Measurements from ENCODE around the gene COLEC11. TPM values are rescaled to one million over a fixed set of nuclear protein-coding genes. Genes with fewer than 3 reads are reported as not detected.
"Not testable (repeated sequence)": the region's sequence is repeated elsewhere in the genome, so short reads cannot be mapped to it uniquely, and the experiment has no call there.

COLEC11 gene
- total RNA-seq, 1 donor from 2014 or later, result 10.1 TPM

- no peak overlapping the region for H3K27ac Mint-ChIP-seq
- DNase-seq (ENCODE audit: low spot score in 2 of 2, unreplicated experiment in 2 of 2), result no peak
- peaks cover 3% of the 10 kb centered on the region for H3K36me3 Mint-ChIP-seq
- peaks cover 1% of the 10 kb centered on the region for H3K27me3 Mint-ChIP-seq (ENCODE audit: low read depth)
- TF ChIP-seq CTCF (IDR thresholded peaks at IDR 0.05; ENCODE audit: unreplicated experiment), result no peak
- no peaks in the 10 kb centered on the region for H3K4me1 Mint-ChIP-seq
- H3K4me3 Mint-ChIP-seq, result no peak overlapping the region
- peaks cover 25% of the 10 kb centered on the region for H3K9me3 Mint-ChIP-seq
Observed at GRCh38 chr2:3617198-3617890, 22.4 kb downstream of the COLEC11 start.

DNA sequence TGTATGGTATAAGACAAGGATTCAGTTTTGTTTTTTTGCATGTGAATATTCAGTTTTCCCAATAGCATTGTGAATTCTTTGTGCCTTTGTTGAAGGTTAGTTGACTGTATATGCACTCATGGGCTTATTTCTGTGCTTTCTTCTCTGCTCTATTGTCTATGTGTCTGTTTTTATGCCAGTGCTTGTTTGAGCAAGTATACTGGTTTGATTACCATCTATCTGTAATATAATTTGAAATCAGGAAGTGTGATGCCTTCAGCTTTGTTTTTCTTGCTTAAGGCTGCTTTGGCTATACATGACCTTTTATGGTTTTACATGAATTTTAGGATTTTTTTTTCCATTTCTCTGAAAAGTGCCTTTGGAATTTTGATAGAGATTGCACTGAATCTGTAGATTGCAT is 23.5 kb downstream of the COLEC11 start:
- Mint-ChIP-seq H3K36me3 (peaks cover 3% of the 10 kb centered on the region), H3K4me1 (no peaks in the 10 kb centered on the region), H3K27ac (no peak overlapping the region), H3K4me3 (no peak overlapping the region), H3K9me3 (peaks cover 29% of the 10 kb centered on the region), H3K27me3 (ENCODE audit: low read depth) (peaks cover 3% of the 10 kb centered on the region)
- no peak for DNase-seq (ENCODE audit: low spot score in 2 of 2, unreplicated experiment in 2 of 2)
- no peak for TF ChIP-seq CTCF (IDR thresholded peaks at IDR 0.05; ENCODE audit: unreplicated experiment)

GRCh38 chr2:3619033-3619432 is 24.1 kb downstream of the COLEC11 start:
- Mint-ChIP-seq H3K27me3 (ENCODE audit: low read depth) (peaks cover 3% of the 10 kb centered on the region), H3K9me3 (peaks cover 29% of the 10 kb centered on the region), H3K4me3 (no peak overlapping the region), H3K36me3 (peaks cover 3% of the 10 kb centered on the region), H3K27ac (no peak overlapping the region), H3K4me1 (no peaks in the 10 kb centered on the region)
- DNase-seq (ENCODE audit: low spot score in 2 of 2, unreplicated experiment in 2 of 2), result no peak
- no peak for TF ChIP-seq CTCF (IDR thresholded peaks at IDR 0.05; ENCODE audit: unreplicated experiment)

DNA sequence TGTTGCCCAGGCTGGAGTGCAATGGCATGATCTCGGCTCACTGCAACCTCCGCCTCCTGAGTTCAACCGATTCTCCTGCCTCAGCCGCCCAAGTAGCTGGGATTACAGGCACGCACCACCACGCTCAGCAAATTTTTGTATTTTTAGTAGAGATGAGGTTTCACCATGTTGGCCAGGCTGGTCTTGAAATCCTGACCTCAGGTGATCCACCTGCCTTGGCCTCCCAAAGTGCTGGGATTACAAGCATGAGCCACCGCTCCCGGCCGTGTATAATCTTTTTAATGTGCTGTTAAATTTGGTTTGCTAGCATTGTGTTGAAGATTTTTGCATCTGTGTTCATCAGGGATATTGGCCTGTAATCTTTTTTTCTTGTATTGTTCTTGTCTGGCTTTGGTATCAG is 24.7 kb downstream of the COLEC11 start:
- H3K27ac Mint-ChIP-seq; DNase-seq (ENCODE audit: low spot score in 2 of 2, unreplicated experiment in 2 of 2); H3K27me3 Mint-ChIP-seq (ENCODE audit: low read depth); H3K4me1 Mint-ChIP-seq; H3K36me3 Mint-ChIP-seq; H3K4me3 Mint-ChIP-seq: not testable (repeated sequence)
- H3K9me3 Mint-ChIP-seq, result peaks cover 29% of the 10 kb centered on the region

DNA sequence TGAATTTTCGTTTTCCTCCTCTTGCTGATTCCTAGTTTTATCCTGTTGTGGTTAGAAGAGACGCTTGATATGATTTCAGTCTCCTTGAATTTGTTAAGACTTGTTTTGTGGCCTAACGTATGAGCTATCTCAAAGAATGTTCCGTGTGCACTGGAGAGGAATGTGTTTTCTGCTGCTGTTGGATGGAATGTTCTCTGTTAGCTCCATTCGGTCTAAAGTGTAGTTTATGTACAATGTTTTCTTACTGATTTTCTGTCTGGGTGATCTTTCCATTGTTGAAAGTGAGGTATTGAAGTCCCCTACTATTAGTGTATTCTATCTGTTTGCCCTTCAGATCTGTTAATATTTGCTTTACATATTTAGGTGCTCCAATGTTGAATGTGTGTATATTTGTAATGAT is 25.9 kb downstream of the COLEC11 start:
- no peak overlapping the region for H3K27ac Mint-ChIP-seq
- no peaks in the 10 kb centered on the region for H3K4me1 Mint-ChIP-seq
- peaks cover 29% of the 10 kb centered on the region for H3K9me3 Mint-ChIP-seq
- no peak for TF ChIP-seq CTCF (IDR thresholded peaks at IDR 0.05; ENCODE audit: unreplicated experiment)
- DNase-seq (ENCODE audit: low spot score in 2 of 2, unreplicated experiment in 2 of 2), result no peak
- no peaks in the 10 kb centered on the region for H3K36me3 Mint-ChIP-seq
- H3K27me3 Mint-ChIP-seq (ENCODE audit: low read depth), result peaks cover 3% of the 10 kb centered on the region
- no peak overlapping the region for H3K4me3 Mint-ChIP-seq

- no peaks in the 10 kb centered on the region for H3K36me3 Mint-ChIP-seq
- H3K27ac Mint-ChIP-seq, result no peak overlapping the region
- no peak for TF ChIP-seq CTCF (IDR thresholded peaks at IDR 0.05; ENCODE audit: unreplicated experiment)
- no peak for DNase-seq (ENCODE audit: low spot score in 2 of 2, unreplicated experiment in 2 of 2)
- no peak overlapping the region for H3K4me3 Mint-ChIP-seq
- peaks cover 3% of the 10 kb centered on the region for H3K27me3 Mint-ChIP-seq (ENCODE audit: low read depth)
- peaks cover 20% of the 10 kb centered on the region for H3K9me3 Mint-ChIP-seq
- no peaks in the 10 kb centered on the region for H3K4me1 Mint-ChIP-seq
Observed at GRCh38 chr2:3622967-3623366, 28.1 kb downstream of the COLEC11 start.

All from mesothelial cell of epicardium (in vitro differentiated cells).